GM18519 (cell line): ENCODE results near the gene WNT11.

Experiments
- ATAC-seq: cut with Tn5 transposase; IDR thresholded peaks from one replicate; pipeline ENCODE4 v1.9.1; 2021; ENCODE audit warnings: mild to moderate bottlenecking, moderate library complexity; ENCODE audit not compliant: unreplicated experiment, low FRiP score

WNT11 gene

DNA sequence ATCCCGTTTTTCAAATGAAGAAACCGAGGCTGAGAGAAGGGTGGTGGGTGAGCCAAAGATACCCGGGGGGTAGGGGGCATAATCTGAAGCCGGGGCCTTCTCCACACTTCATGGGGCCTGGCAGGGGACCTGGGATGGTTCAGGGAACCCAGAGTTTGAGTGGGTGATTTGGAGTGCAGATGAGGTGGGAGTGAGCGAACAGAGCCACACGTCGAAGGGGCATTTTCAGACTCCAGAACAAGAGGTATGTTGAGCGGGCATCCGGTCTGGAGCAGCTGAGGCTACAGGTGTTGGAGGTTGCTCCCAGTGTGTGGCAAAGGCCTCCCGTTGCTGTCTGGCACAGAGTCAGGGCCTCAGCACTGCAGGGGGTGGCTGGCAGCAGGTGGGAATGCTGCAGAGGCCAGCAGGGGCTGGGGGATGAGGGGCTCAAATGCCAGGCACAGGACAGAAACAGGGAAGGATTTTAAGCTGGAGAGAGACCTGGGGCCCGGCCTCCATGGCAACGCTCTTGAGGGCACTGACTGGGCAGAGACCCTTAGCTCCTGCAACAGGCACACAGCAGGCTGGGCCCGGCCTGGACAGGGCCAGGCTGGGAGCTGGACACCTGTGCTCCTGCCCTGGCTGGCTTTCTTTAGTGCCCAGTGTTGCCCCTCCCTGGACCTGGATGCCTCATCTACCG lies 46.2 kb downstream of the WNT11 start:
- ATAC-seq, result no peak

DNA sequence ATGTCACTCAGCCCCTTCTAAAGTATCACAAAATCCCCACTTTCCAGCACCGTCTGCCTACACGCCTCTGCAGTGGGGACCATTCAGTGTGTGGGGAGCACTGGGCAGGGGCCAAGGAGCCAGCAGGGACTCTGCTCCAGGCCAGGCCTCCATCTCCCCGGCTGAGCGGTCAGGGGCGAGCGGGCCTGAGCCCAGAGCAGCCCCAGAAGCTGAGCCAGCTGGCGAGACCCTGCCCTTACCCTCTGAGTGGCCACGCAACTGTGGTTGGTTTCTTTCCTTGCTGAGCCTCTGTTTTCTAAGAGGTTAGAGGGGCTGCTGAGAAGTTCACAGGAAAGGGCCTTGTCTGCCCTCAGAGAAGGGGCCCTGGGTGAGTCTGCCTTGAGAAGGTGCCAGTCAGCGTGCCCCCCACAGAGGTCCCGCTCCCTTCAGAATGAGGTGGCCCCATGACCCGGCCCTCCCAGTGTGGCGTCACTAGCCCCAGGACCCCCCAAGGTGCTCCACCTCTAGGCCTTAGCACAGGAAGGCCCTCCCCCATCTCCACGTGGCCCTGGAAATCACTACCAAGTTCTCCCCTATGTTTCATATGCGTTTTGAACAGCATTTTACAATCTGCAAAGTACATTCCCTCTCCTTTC lies 46.9 kb downstream of the WNT11 start:
- no peak for ATAC-seq

DNA sequence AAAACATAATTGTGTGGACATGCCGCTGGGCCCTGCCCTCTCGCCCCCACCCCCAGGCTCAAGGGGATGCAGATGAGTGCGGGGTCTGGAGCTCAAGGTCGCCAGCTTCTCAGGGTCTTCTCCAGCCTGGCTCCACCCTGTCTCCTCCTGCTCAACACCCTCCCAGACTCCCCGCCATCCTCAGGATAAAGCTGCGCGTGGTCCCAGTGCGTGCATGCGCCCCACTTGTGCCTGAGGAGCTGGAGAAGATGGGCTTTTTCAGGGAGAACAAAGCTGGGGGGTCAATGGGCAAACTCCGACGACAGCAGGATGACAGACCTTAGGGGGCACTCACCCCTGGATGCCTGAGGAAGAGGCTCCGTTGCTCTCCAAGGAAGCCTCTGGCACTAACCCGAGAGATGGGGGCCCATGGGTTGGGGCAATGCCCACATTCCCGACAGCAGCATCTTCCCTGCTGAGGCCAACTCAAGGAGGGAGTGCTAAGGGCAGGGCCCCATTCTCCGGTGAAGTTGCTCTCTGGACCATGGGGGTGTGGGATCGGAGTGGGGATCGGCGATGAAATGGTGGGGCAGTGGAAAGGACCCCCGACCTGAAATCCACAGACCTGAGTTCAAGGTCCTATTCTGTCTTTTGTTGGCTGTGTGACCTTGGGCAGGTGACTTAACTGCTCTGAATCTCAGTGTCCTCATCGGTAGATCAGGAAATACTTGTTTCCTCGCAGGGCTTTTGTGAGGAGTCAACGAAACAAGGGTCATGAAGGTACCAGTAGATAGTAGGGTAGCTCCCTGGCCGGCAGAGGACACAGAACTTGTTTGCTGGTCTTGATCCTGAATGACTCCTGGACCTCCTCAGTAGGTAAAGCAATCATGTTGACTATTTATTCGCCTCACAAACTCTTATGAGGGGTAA lies 47.7 kb downstream of the WNT11 start:
- ATAC-seq, result no peak

DNA sequence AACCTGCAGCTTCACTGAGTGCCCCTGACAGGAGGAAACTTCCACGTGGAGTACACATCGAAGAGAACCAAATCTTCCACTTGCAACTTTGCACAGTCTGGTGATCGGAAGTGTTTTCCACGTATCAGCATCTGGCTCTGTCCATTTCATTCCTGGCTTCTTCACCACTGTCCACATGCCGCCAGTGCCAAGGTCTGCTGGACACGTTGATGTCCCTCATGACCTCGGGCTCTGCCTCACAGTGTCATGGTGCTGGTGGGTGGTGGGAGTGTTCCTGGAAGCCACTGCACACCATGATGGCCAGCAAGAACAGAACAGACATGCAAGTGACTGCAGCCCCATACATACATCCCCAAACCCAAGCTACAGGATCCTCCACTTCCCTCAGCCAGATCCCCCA lies 48.4 kb downstream of the WNT11 start:
- ATAC-seq, result no peak

DNA sequence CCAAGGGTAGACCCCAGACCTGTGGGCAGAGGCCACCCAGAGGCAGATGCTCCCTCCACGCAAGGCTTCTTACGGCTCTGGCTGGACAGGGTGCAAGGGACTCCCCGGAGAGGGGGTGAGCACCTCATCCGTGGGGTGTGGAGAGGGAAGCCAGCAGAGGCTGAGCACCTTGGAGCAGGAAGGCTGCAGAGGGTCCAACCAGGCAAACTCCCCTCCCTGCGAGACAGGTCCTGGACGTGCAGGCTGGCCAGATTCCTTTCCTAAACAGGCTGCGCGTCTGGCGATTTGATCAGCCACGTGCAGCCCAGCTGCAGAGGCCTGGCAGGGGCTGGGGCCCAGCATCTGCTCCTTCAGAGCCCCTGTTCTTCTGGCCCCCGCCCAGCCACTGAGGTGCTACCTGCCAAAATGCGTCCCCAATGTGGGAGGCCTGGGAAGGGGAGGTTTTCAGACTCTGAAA lies 49.3 kb downstream of the WNT11 start:
- ATAC-seq, result no peak

DNA sequence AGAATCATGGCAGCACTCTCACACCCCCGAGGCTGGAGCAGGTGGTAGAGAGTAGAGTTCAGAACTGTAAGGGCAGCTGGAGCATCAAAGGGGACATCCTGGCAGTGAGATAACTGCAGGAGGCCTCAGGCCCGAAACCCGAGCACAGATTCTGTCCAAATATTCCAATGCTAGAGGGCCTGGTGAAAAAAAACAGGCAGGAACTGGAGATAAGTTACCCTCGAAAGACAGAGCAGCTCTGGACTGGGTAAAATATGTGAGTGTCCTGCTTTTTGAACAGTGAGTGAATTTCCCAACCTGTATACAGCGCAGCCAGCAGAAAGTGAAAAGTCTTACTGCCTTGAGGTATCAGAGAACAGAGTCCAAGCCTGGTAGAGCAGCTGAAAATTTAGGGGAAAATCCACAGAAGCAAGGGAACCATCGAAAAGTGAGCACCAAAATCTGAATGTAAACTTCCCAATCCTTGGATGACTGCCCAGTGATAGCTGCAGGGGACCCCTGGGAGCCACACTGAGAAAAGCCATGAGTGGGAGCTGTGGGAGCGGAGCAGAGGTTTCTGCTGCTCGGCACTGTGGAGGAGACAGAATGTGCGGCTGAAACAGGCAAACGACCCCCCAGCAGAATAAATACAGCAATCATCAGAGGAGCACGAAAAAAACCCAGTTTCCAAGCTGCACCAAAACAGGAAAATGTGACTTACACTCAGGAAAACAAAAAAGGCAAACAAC lies 50.6 kb downstream of the WNT11 start:
- no peak for ATAC-seq

DNA sequence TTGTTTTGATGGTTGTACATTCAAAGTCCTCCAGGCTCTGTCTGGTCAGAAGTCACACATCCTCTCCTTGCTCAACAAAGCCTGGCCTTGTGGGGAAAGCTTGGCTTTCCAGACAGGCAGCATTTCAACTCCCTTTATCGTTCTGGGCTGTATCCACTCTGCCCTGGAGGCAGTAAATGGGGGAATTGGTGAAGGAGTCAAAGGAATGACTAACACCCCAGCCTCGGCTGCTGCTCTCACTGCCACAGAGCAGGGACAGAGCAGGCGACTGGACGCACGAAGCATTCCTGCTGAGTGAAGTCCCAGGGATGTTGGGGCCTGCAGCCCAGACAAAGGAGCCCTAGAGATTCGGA lies 52.8 kb downstream of the WNT11 start:
- no peak for ATAC-seq

DNA sequence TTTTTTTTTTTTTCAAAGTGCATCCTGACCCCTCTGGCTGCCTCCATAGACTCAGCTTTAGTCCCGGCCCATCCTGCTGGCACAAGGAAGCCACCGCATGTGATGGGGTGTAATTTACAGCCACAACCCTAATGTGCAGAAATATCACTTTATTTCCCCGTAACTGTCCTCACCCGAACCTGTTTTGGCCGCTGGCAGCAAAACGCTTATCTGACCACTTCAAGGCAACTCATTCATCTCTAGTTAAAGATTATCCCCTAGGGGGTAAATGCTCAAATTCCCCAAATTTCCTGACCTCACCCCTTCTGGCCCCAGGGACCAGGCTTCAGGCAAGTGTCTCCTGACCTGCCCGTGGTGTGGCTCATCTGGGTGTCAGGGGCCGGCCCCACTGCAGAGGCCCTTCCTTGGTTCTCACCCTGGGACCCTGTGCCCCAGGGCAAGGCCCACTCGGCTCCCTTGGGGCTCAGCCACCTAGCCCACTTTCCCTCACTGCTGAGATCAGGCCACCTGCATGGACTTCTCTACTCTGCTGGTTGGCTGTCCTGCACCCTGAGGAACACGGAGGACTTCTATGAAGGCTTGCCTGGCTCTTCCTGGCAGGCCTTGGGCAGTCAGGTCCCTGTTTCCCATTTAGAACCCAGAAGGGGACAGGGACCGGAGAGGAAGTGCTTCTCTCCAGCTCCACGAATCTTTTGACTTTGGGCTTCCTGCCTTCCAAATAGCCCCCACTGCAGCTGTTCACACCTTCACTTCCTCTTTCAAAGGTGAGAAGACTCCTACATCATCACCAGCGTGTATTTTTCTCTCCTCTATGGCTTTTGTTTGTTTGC lies 53.3 kb downstream of the WNT11 start:
- no peak for ATAC-seq

DNA sequence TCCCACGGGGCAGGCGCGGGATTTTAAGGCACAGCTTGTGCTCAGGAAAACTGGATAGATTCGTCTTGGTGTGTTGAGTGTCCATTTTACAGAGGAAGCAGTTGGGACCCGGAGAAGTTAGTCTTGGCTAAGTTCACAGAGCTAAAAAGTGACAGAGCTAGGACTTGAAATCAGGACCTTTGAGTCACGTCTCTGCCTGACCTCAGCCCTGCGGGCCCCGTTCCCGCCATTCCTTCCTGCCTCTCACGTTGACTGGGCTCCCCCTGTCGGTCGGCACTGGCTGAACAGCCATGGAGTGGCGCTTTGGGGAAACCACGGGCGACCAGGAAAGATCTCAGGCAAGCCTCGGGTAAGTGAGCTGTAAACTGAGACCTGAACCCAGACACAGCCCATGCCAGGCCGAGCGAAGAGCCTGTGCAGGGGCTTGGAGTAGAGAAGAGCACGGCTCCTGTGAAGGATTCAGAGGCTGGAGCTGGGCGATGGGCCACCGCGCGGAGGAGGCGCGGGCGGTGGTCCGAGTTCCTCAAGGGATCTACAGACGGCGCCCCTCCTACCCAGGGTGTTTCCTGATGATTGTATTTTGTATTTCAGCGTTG lies 54.1 kb downstream of the WNT11 start:
- ATAC-seq, result peak; percentile 69

DNA sequence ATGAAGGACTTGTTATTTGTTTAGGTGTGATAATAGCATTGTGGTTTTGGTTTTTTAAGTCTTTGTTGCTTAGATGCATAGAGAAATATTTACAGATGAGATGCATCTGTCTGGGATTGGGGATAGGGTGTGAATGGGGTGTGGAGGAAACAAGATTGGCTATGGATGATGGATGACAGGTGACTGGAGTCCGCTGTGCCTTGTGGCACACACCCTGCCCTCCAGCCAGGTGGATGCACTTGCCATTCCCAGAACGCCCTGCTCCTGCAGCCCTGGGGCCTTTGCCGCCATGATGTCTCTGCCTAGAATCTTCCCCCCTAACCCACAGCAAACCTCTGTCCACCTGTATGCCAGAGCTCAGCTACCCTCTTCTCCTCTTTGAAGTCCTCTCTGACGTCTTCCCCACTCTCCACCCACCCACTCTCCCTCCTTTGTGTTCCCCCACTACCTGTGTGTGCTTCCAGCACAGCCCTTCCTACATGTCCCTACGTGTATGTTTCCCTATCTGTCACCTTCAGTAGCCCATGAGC lies 54.7 kb downstream of the WNT11 start:
- no peak for ATAC-seq

DNA sequence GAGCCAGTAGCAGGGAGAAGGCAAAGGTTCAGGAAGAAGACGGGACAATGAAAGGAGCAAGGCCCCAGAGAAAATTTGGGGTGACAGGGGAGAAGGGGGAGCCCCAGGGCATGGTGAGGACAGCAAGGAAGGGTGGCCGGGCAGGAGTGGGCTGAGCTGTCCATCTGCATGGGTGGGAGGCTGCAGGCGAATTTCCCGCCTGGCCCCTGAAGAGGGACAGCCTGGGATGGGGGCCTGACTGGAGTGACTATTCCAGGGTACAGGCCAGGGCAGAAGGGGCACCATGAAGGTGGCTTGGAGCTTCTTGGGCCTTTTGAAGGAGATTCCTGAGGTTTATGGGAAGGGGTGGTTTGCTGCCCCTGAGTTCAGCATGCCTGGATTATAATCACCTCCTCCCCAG lies 56.2 kb downstream of the WNT11 start:
- ATAC-seq, result no peak

DNA sequence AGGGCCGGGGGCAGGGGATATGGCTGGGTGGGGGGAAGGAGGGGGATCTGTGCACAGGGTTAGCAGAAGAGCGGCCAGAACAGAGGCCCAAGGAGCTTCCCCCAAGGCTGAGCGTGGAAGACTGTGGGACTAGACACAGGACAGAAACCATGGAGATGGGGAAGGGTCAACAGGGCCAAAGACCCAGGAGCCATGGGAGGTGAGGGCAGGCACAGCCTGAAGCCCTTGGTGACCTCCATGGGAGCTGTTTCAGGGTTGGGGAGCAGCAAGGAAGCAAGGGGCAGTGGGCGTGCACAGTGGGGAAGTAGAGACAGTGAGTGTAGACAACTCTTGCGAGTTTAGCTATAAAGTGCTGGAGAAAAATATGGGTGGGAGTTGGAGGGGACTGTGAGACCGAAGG lies 56.6 kb downstream of the WNT11 start:
- no peak for ATAC-seq

DNA sequence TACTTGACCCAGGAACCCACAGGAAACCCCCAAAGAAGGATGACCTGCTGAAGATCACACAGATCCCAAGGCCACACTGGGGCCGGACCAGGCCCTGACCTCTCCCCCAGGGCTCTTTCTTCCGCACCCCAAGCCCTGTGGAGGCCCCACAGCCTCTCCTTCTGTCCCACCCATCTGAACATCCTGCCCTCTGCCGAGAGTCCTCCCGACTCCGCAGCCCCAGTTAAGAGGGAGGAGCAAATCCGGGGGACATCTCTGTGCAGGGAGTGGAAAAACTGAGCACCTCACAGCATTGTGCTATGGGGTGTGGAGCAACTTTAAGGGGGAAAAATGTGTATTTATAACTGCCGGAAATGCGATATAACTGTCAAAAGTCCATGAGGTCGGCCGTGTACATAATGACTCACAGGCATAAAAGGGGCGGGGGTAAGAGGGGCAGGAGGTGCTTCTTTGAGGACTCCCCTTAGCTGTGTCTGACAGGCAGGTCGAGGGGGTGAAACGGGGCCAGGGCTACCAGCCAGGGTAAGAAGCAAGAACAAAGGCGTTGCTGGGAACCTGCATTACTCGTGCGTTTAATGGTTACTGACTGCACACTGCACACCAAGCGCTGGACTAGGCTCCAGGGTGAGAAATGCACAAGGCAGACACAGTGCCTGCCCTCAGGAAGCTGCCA lies 57.2 kb downstream of the WNT11 start:
- ATAC-seq, result no peak

DNA sequence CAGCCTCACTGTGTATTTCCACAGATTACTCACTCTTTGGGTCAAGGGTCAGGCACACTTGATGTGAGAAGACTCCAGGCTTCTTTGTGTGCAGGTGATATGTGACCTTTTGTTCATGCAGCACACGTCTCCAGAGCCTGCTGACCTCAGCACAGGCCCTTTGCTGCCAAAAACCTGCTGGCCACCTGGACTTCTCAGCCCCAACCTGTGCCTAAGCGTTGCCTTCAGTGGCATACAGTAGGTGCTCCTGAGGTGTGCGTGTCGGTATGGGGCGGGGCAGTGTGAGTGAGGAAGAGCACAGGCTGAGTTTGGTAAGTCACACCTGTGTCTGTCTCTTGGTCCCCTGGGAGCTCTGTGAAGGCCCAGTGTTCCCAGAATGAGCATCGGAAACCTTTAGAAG lies 58.1 kb downstream of the WNT11 start:
- no peak for ATAC-seq

DNA sequence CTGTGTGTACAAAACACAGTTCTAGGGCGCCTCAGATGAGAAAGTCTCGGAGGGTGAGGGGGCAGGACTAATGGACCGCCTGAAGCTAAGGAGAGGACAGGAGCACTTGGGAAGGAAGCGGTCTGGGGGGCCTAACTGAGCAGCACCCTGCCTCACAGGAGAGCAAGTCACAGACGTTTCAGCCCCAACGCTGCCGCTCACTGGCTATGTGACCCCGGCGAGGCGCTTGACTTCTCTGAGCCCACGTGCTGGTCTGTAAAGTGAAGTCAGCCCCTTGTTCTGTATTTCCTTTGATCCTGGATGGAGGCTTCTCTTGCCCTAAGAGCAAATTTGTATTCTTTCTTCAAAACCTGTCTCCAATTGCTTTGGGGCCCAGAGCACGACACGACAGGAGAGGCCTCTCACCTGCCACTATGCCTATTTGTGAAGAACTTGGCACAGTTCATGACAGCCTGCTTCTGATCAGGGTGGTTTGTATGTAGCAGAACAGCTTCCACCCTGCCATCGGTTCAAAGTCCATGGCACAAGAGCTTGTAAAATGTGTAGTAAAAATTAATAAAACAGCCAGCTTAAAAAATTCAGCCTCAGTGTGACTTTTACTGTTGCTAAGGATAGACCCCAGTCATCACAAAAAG lies 59.1 kb downstream of the WNT11 start:
- ATAC-seq, result no peak

DNA sequence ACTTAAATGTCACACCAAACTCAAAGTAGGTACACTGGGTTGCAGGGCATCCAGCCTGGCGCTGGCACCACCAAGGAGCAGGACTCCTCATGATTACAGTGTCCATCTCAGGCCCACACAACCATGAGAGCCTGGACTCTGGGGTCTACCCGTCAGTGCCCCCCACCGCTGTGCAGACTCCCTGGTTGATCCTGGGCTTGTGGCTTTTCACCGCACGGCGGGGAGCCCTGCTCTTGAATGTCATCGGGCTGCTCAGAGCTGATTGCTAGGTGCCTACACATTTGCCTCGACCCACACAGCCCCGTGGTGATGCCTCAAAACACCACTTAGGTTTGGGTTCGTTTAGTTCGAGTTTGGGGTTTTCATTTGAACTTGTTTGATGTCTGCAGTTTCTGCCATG lies 63.0 kb downstream of the WNT11 start:
- ATAC-seq, result no peak

DNA sequence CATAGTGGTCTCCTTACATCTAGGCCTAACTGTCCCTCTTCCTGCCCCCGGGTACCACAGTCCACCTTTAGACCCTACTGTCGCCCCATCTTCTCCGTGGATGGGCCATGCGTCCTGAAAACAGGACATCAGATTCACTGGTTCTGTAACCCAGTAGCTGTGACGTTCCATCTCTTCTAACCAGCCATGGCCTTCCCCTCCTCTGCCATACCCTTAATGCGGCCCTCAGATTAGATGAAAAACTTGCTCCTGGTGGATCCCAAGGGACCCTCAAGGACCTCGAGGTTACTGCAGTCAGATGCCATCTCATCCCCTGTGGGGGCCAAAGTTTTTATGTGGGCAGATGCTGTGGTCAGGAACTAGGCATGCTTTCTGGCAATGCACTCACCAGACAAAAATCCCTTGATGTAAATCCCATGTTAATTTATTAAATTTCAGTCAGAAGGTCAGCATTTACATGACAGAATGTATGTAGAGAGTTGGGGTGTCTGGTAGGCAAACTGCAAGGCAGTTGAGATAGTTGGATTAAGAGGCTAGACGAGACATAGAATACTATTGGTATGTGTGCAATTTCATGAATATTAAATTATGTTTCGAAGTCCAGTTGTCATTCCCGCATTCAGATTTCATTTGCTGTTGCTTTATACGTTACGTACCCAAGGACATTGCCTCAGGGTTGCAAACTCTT lies 64.3 kb downstream of the WNT11 start:
- no peak for ATAC-seq
